Activated CD4-positive, CD25-positive, alpha-beta regulatory T cell treated with anti-CD3 and anti-CD28 coated beads, Interleukin-2, amount 50 U/mL, for 72 hours (primary cell): Measurements from ENCODE around the gene C19orf25.

ENCODE experiments used
- DNase-seq: peaks from one replicate; pipeline ENCODE4 v3.0.0; 2021

C19orf25 gene

DNA sequence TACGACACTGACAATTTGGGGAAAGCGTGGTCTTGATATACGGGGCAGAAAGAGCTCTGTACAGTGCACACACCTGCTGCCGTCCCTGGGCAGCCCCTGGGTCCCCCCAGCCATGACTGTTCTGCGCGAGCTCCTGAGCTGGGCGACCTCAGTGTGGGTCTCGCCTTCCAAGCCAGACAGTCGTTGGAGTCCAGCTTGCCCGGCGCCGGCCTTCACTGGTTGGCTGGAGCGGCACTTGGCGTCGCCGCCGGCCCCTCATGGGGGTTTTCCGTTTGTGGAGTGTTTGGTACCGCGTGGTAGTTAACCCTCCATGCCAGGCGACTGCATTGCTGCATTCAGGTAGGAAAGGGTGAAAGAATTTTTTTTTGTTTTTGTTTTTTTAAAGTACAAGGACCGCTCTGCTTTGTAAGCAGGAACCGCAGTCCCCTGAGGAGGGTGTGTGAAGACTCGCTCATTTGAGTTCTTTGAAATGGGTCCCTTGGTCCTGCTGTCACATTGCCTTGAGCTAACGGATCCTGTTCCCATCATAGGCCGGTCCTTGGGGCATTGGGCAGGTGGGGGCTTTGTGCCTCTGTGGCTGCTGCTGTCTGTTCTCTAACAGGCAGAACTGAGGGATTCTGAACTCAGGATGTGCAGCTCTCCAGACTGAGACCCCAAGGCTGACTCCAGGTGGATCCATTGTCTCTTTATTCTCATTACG is 51.6 kb downstream of the C19orf25 start:
- DNase-seq, result no peak

GRCh38 chr19:1426736-1427135 is 52.3 kb downstream of the C19orf25 start:
- DNase-seq, result no peak

- no peak for DNase-seq
These were observed 53.1 kb downstream of the C19orf25 start for GRCh38 chr19:1425902-1426301.

- no peak for DNase-seq
These were observed 53.7 kb downstream of the C19orf25 start for GRCh38 chr19:1425102-1425837.

DNA sequence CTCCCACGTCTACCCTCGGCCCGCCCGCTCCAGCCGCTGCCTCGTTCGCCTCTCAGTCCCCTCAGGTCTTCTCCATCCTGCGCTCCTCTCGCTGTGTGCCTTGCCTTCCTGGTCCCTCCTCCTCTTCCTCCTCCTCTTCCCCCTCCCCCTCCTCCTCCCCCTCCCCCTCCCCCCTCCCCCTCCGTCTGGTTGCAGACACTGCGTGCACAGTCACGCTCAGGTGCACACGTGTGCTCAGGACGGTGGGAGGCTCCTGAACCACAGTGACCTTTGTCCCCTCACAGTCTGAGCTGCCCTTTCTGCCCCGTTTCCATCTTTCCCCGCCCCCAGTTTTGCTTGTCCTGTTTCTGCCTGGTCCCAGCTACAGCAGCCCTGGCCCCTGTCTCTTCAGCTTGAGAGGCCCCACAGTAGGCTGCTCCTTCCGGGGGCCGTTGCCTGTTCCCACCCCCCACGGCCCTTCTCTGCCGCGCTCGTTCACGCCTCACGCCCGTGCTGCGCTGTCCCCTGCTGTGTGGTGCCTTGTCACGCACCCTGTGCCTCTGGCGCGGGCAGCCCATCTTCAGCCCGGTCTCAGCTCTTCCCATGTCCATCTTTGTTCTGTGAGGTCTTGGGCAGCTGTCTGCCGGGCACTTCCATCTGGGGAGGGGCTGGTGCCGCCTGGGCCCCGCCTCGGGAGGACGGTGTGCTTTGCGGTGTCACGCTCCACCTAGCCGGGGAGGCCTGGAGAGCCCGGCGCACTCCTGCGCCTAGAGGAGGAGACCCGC is 54.6 kb downstream of the C19orf25 start:
- no peak for DNase-seq

GRCh38 chr19:1423436-1424191 is 55.4 kb downstream of the C19orf25 start:
- DNase-seq, result no peak
